ENCODE data around the gene SOD3.

GRCh38 chr4:24846716-24847115 is 51.3 kb downstream of the SOD3 start:
- TF ChIP-seq CTCF (IDR thresholded peaks at IDR 0.05) = no peak
- no peak for TF ChIP-seq POLR2A (IDR thresholded peaks at IDR 0.05)
- TF ChIP-seq EP300 (IDR thresholded peaks at IDR 0.05) = no peak

Data from sigmoid colon (tissue), 4 donors.